Uterus (tissue), 4 donors: ENCODE measurements around the gene MKS1. TPM values are rescaled to one million over a fixed set of nuclear protein-coding genes. Genes with fewer than 3 reads are reported as not detected.

Experiments
- DNase-seq, 2 donors: peaks; one replicate each; pipeline ENCODE4 v3.0.0-alpha.2; 2019 to 2020
- H3K27ac ChIP-seq, 2 donors: fragments of 200-600 bp; sonication (generic); 1 replicate in 1 of 2; 2 replicates in 1 of 2; pipeline ENCODE4 v1.5.1; 2016 to 2018
- H3K27me3 ChIP-seq, 2 donors: fragments of 200-600 bp; sonication (generic); one replicate each; pipeline ENCODE4 v1.5.1; 2018 to 2019; ENCODE audit warnings: control low read depth in 1 of 2
- H3K36me3 ChIP-seq, 2 donors: fragments of 200-600 bp; sonication (generic); one replicate each; pipeline ENCODE4 v1.5.1; 2019; ENCODE audit warnings: control low read depth in 1 of 2
- H3K4me1 ChIP-seq, 2 donors: fragments of 200-600 bp; sonication (generic); one replicate each; pipeline ENCODE4 v1.5.1; 2018 to 2019; ENCODE audit warnings: control low read depth in 1 of 2
- H3K4me3 ChIP-seq, 2 donors: fragments of 200-600 bp; sonication (generic); 1 replicate in 1 of 2; 2 replicates in 1 of 2; pipeline ENCODE4 v1.5.1; 2018 to 2019; ENCODE audit warnings: mild to moderate bottlenecking in 1 of 2
- H3K9me3 ChIP-seq, 2 donors: fragments of 200-600 bp; sonication (generic); one replicate each; pipeline ENCODE4 v1.5.1; 2019; ENCODE audit warnings: control low read depth in 1 of 2
- POLR2A ChIP-seq, 2 donors: fragments of 450-650 bp; IDR thresholded peaks; one replicate each; pipeline ENCODE4 v1.6.1; 2016; ENCODE audit warnings: antibody characterized with exemption in 2 of 2, mild to moderate bottlenecking in 1 of 2, moderate library complexity in 1 of 2
- intact Hi-C: fragments of 100-400 bp; cut with DNase I; formaldehyde crosslinking; loops from one replicate; pipeline ENCODE4 v1.15.1; 2023; ENCODE audit warnings: low total_unique reads
- total RNA-seq, 4 donors: library from RNA; depleted of rRNA in 3 of 4; stranded (reverse); fragments of >200 nt in 3 of 4; gene quantifications; one replicate each; pipeline versions ENCODE4 v1.1.0 to v1.2.4, GENCODE V29; 2014 to 2023
- TF ChIP-seq, protein P1 (sequence below), 4 experiments: fragments of 200-600 bp in 2 of 4; fragments of 450-650 bp in 2 of 4; sonication (generic) in 2 of 4; IDR thresholded peaks; one replicate each; pipeline ENCODE4 v1.5.1; 2016 to 2019; ENCODE audit warnings: antibody characterized with exemption in 4 of 4, mild to moderate bottlenecking in 2 of 4, moderate library complexity in 1 of 4
- donor health status: DM: yes; HTN: yes; CAD: no.

Gene MKS1
- total RNA-seq, 4 donors from 2014 or later = 4.4 to 23.2 (median 12.3) TPM

DNA sequence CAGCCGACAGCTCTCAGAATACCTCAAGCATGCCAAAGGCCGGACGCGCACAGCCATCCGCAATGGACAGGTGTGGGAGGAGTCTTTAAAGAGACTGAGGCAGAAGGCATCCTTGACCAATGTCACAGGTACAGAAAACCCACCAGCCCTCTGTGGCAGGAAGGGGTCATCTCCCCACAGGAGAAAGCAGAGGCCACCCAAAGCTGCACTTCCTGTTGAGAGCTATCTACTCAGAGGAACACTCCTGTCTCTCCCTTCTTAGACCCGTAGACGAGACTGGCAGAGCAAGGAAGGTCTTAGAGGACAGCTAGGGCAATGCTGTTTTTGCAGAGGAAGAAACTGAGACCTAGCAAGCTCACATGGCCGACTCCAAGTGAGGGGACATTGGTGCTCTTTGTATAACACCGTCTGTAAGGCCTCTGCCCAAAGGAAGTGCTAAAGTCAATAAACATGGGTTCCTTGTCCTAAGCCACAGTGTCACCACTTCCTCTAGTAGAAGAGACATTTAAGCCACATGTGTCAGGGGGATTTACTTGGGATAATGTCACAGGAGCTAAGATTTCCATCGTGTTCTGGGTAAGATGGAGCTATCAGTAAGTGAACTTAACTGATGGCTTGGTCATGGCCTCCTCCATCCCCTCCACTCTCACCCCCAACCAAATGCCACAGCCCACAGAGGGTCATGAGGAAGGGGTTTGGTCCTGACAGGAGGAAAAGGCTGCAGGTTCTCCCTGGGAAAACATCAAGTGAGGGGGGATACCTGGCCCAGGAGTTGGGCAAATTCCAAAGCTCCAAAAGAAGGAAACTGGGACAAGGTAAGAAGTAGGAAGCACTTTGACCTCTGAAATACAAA is 28.7 kb upstream of the MKS1 start:
- Histone ChIP-seq H3K9me3 (no peaks in the 10 kb centered on the region), H3K4me3 (no peak overlapping the region), H3K4me1 (peaks cover 0 to 5% of the 10 kb centered on the region in 2 donors), H3K36me3 (no peaks in the 10 kb centered on the region), H3K27me3 (no peaks in the 10 kb centered on the region), H3K27ac (no peak overlapping the region)
- TF ChIP-seq, protein P1, sequence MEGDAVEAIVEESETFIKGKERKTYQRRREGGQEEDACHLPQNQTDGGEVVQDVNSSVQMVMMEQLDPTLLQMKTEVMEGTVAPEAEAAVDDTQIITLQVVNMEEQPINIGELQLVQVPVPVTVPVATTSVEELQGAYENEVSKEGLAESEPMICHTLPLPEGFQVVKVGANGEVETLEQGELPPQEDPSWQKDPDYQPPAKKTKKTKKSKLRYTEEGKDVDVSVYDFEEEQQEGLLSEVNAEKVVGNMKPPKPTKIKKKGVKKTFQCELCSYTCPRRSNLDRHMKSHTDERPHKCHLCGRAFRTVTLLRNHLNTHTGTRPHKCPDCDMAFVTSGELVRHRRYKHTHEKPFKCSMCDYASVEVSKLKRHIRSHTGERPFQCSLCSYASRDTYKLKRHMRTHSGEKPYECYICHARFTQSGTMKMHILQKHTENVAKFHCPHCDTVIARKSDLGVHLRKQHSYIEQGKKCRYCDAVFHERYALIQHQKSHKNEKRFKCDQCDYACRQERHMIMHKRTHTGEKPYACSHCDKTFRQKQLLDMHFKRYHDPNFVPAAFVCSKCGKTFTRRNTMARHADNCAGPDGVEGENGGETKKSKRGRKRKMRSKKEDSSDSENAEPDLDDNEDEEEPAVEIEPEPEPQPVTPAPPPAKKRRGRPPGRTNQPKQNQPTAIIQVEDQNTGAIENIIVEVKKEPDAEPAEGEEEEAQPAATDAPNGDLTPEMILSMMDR (IDR thresholded peaks at IDR 0.05) = no peak
- no peak for TF ChIP-seq POLR2A (IDR thresholded peaks at IDR 0.05)
- no peak for DNase-seq
- intact Hi-C loops = no loop called here

DNA sequence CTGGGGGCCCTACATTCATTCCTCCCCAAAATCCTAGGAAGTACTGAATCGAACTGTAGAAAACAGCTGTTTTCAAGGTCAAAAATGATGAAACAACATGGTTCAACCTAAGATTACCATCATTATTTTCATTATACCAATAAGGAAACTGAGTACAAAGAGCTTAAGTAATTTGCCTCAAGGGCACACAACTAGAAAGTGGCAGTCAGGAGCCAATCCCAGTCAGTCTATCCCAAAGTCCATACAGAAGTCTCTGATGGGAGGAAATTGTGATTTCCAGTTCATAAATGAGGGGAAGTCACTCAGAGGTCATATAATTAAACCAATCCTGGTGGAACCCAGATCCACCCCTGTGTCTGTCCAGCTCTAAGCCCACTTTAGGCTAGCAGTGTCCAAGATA is 27.7 kb upstream of the MKS1 start:
- H3K4me3 ChIP-seq = no peak overlapping the region
- no peak for TF ChIP-seq POLR2A (IDR thresholded peaks at IDR 0.05)
- TF ChIP-seq, protein P1 (IDR thresholded peaks at IDR 0.05) = no peak
- DNase-seq = no peak
- peaks cover 0 to 5% of the 10 kb centered on the region in 2 donors for H3K4me1 ChIP-seq
- no peak overlapping the region for H3K27ac ChIP-seq
- intact Hi-C loops = no loop called here
- no peaks in the 10 kb centered on the region for H3K27me3 ChIP-seq
- H3K36me3 ChIP-seq = no peaks in the 10 kb centered on the region
- H3K9me3 ChIP-seq = no peaks in the 10 kb centered on the region

DNA sequence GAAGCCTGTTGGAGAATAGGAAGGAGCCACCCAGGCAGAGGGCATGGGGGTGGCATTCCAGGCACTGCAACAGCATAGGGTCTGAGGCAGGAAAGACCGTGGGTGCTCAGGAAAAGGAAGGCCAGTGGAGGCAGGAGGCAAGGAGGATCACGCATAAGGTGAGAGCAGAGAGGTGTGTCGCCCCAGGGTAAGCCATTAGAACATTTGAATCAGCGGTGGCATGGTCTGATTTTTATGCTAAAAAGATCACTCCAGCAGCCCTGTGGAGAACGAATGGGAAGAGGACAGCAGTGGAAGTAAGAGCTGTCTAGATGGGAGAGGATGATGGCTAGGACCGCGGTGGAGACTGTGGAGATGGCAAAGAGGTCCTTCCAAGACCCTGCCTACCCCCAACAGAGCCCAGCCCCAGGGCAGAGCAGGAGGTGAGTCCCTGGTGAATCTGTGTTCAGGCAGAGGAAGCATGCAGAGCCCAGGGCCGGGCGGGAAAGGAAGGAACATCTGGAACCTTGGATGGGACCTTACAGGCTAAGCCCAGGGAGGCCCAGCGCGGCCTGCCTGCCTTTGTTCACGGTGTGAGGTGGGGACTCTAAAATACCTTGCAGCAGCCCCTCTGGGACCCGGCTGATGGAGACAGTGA is 27.2 kb upstream of the MKS1 start:
- H3K4me3 ChIP-seq = no peak overlapping the region
- intact Hi-C loops = no loop called here
- no peak for TF ChIP-seq POLR2A (IDR thresholded peaks at IDR 0.05)
- TF ChIP-seq, protein P1 (IDR thresholded peaks at IDR 0.05) = no peak
- H3K4me1 ChIP-seq = peaks cover 0 to 5% of the 10 kb centered on the region in 2 donors
- no peak overlapping the region for H3K27ac ChIP-seq
- no peaks in the 10 kb centered on the region for H3K36me3 ChIP-seq
- H3K27me3 ChIP-seq = no peaks in the 10 kb centered on the region
- no peak for DNase-seq
- no peaks in the 10 kb centered on the region for H3K9me3 ChIP-seq

DNA sequence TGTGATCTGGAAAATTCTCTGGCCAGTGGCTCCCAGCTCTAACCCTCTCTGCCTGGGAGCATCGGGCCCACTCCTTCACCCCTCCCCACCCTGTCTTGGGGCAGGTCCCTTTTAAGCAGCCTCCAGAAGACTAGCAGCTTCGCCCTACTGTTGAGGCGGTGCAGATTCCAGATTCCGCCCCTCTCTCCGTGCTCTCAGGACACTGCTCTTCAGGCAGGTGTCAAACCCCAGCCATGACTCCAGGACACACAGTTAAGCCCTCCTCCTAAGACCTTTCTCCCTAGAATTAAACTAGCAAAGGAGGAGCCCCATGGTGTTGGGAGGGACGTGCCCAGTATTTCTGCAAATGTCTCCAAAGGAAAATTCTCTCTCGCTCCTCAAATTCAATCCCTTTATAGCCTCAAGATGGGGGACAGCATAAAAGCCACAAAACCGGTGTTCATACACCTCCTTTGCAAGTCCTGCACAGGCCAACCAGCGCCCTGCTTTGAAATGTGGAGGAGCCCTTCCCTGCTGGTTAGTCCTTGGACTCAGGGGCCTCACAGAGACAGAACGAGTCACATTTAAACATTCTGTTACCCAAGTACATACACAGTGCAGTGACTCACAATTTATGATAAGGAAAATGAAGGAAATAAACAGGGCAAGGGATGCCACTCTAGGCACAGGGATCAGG is 26.5 kb upstream of the MKS1 start:
- H3K27me3 ChIP-seq = no peaks in the 10 kb centered on the region
- no peak overlapping the region for H3K27ac ChIP-seq
- intact Hi-C loops = no loop called here

More for the DNA sequence above, 26.5 kb upstream of the MKS1 start:
- Histone ChIP-seq H3K9me3 (no peaks in the 10 kb centered on the region), H3K4me3 (no peak overlapping the region), H3K4me1 (peaks cover 0 to 5% of the 10 kb centered on the region in 2 donors), H3K36me3 (no peaks in the 10 kb centered on the region)
- no peak for TF ChIP-seq POLR2A (IDR thresholded peaks at IDR 0.05)
- TF ChIP-seq, protein P1 (IDR thresholded peaks at IDR 0.05) = no peak
- DNase-seq = no peak
